GM12874 (cell line): ENCODE measurements around the gene RNF11.

ENCODE experiments used
- TF ChIP-seq, protein P1 (sequence below): IDR thresholded peaks from 2 replicates; pipeline ENCODE4 v1.5.1; 2011; ENCODE audit warnings: low read depth, mild to moderate bottlenecking, control low read depth, low read length, moderate library complexity; ENCODE audit not compliant: insufficient read depth

RNF11 gene

GRCh38 chr1:51301844-51302162 is 65.7 kb downstream of the RNF11 start:
- TF ChIP-seq, protein P1, sequence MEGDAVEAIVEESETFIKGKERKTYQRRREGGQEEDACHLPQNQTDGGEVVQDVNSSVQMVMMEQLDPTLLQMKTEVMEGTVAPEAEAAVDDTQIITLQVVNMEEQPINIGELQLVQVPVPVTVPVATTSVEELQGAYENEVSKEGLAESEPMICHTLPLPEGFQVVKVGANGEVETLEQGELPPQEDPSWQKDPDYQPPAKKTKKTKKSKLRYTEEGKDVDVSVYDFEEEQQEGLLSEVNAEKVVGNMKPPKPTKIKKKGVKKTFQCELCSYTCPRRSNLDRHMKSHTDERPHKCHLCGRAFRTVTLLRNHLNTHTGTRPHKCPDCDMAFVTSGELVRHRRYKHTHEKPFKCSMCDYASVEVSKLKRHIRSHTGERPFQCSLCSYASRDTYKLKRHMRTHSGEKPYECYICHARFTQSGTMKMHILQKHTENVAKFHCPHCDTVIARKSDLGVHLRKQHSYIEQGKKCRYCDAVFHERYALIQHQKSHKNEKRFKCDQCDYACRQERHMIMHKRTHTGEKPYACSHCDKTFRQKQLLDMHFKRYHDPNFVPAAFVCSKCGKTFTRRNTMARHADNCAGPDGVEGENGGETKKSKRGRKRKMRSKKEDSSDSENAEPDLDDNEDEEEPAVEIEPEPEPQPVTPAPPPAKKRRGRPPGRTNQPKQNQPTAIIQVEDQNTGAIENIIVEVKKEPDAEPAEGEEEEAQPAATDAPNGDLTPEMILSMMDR: no peak

GRCh38 chr1:51302270-51302669 is 66.2 kb downstream of the RNF11 start:
- TF ChIP-seq, protein P1: no peak

DNA sequence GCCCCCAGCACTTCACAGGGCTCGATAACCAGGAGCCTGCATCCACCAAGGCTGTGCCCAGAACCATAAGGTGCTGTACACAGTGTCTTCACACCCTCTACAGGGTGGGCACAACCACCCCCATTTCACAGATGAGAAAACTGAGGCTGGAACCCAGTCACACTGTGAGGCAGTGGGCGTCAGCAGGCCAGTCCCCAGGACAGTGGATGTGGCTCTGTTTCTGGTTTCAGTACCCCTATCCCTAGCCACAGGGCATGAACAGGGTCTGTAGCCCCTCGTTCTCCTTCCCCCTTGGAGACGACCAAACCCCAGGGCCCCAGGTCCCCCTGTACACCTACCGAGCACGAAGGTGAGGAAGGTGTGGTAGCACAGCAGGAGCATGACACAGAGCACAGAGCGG is 66.7 kb downstream of the RNF11 start:
- TF ChIP-seq, protein P1: no peak

DNA sequence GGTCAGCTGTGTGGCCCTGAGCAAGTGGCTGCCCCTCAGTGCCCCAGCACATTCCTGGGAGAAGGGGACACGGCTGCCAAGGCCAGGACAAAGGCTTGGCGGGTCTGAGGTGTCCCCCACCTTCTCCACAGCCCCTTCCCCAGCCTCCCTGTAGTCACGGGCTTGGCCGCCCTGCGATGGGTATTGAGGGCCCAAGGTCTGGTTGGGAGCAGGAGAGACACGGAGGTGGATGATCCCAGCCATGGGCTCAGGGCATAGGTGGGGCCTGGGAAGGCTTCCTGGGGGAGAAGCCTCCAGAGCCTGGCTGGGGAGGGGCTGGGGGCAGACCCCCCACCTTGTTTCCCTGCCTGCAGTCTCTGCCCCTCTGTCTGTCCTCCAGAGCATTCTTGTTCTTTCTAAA is 67.2 kb downstream of the RNF11 start:
- TF ChIP-seq, protein P1: no peak

DNA sequence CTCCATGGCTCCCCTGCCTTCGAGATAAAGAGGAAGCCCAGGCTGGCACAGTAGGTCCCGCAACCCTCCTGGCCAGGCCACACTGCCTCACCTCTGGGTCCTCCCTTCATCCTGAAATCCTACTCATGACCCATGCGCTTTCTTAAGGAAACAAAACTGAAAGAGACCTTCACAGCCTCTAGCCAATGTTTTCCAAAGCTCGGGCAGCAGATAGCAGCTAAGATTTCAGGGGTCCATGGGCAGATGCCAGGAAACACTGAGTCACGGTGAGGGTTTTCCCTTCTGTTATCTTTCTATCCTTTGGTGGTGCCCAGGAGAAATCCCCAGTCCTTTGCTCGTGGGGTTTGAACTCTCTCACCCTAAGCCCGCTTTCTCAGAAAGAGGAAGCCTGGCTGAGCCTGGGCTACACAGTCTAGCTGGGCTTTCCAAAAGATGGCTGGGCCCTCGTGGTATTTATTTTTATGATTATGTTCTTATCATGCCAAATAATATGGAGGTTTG is 67.7 kb downstream of the RNF11 start:
- TF ChIP-seq, protein P1: no peak

GRCh38 chr1:51304360-51304759 is 68.3 kb downstream of the RNF11 start:
- TF ChIP-seq, protein P1: no peak

- TF ChIP-seq, protein P1: no peak
Measured at GRCh38 chr1:51305371-51305823, 69.3 kb downstream of the RNF11 start.

- TF ChIP-seq, protein P1: no peak
Measured at GRCh38 chr1:51306950-51307349, 70.9 kb downstream of the RNF11 start.
